Liver (tissue), 9 donors: ENCODE data around the gene ZNF496. TPM values are rescaled to one million over a fixed set of nuclear protein-coding genes. Genes with fewer than 3 reads are reported as not detected.

Experiments
- DNase-seq: peaks from one replicate; pipeline ENCODE4 v3.0.0-alpha.2; 2017; ENCODE audit warnings: low spot score
- H3K27ac ChIP-seq, 2 donors: one replicate each; pipeline ENCODE4 v1.7.0; 2013; ENCODE audit warnings: inconsistent platforms in 2 of 2, low read length in 2 of 2, control low read depth in 1 of 2, low read depth in 1 of 2, mild to moderate bottlenecking in 1 of 2
- H3K27me3 ChIP-seq, 4 donors: one replicate each; pipeline versions ENCODE4 v1.6.1 to v1.7.0; 2013; ENCODE audit warnings: low read length in 3 of 4, inconsistent platforms in 1 of 4, mild to moderate bottlenecking in 1 of 4, moderate library complexity in 1 of 4; ENCODE audit not compliant: control insufficient read depth in 4 of 4, insufficient read depth in 4 of 4
- H3K36me3 ChIP-seq, 4 donors: one replicate each; pipeline versions ENCODE4 v1.6.1 to v1.7.0; 2013; ENCODE audit warnings: low read length in 3 of 4, mild to moderate bottlenecking in 3 of 4, low read depth in 1 of 4, moderate library complexity in 1 of 4; ENCODE audit not compliant: control insufficient read depth in 4 of 4, insufficient read depth in 3 of 4
- H3K4me1 ChIP-seq, 4 donors: one replicate each; pipeline versions ENCODE4 v1.6.1 to v1.7.0; 2013; ENCODE audit warnings: low read length in 3 of 4, mild to moderate bottlenecking in 3 of 4, moderate library complexity in 1 of 4; ENCODE audit not compliant: control insufficient read depth in 4 of 4, insufficient read depth in 4 of 4
- H3K4me3 ChIP-seq, 3 donors: one replicate each; pipeline versions ENCODE4 v1.6.1 to v1.7.0; 2013; ENCODE audit warnings: low read length in 3 of 3, control low read depth in 1 of 3, low read depth in 1 of 3, mild to moderate bottlenecking in 1 of 3
- H3K9ac ChIP-seq, 2 donors: one replicate each; pipeline ENCODE4 v1.7.0; 2013; ENCODE audit warnings: low read length in 2 of 2, mild to moderate bottlenecking in 2 of 2, moderate library complexity in 2 of 2, control low read depth in 1 of 2, low read depth in 1 of 2
- H3K9me3 ChIP-seq, 4 donors: one replicate each; pipeline versions ENCODE4 v1.6.1 to v1.7.0; 2013; ENCODE audit warnings: low read length in 3 of 4; ENCODE audit not compliant: control insufficient read depth in 4 of 4
- ATF3 ChIP-seq: IDR thresholded peaks from 2 replicates; pipeline ENCODE4 v1.6.1; 2016; ENCODE audit warnings: antibody characterized with exemption
- CTCF ChIP-seq: fragments of 150-350 bp; IDR thresholded peaks from 2 replicates; pipeline ENCODE4 v1.5.1; 2017; ENCODE audit warnings: improper control_type of control experiment, low read depth, low read length; ENCODE audit not compliant: missing input control
- EGR1 ChIP-seq, 2 donors: IDR thresholded peaks; 2 replicates each; pipeline ENCODE4 v1.6.1; 2016 to 2018; ENCODE audit warnings: antibody characterized with exemption in 2 of 2, low read depth in 2 of 2
- FOXA1 ChIP-seq: IDR thresholded peaks from 2 replicates; pipeline ENCODE4 v1.6.1; 2016; ENCODE audit warnings: antibody characterized with exemption
- GABPA ChIP-seq, 2 donors: IDR thresholded peaks in 1 of 2; conservative IDR thresholded peaks in 1 of 2; 2 replicates each; pipeline ENCODE4 v1.6.1; 2016; ENCODE audit warnings: antibody characterized with exemption in 2 of 2, mild to moderate bottlenecking in 1 of 2, moderate library complexity in 1 of 2
- HNF4A ChIP-seq, 2 donors: conservative IDR thresholded peaks; 2 replicates each; pipeline ENCODE4 v1.6.1; 2016; ENCODE audit warnings: antibody characterized with exemption in 2 of 2, mild to moderate bottlenecking in 2 of 2
- HNF4G ChIP-seq: IDR thresholded peaks from 2 replicates; pipeline ENCODE4 v1.6.1; 2016; ENCODE audit warnings: antibody characterized with exemption
- JUND ChIP-seq, 2 donors: IDR thresholded peaks; 2 replicates each; pipeline ENCODE4 v1.6.1; 2016; ENCODE audit warnings: antibody characterized with exemption in 2 of 2
- MAX ChIP-seq: IDR thresholded peaks from 2 replicates; pipeline ENCODE4 v1.6.1; 2016; ENCODE audit warnings: antibody characterized with exemption
- NR2F2 ChIP-seq: IDR thresholded peaks from 2 replicates; pipeline ENCODE4 v1.6.1; 2016; ENCODE audit warnings: antibody characterized with exemption
- RAD21 ChIP-seq, 2 donors: IDR thresholded peaks; 2 replicates each; pipeline ENCODE4 v1.6.1; 2016; ENCODE audit warnings: antibody characterized with exemption in 2 of 2, mild to moderate bottlenecking in 2 of 2
- REST ChIP-seq: IDR thresholded peaks from 2 replicates; pipeline ENCODE4 v1.6.1; 2016; ENCODE audit warnings: antibody characterized with exemption, mild to moderate bottlenecking
- RXRA ChIP-seq, 2 donors: IDR thresholded peaks; 2 replicates each; pipeline ENCODE4 v1.6.1; 2017 to 2018; ENCODE audit warnings: antibody characterized with exemption in 2 of 2, mild to moderate bottlenecking in 1 of 2
- SP1 ChIP-seq: IDR thresholded peaks from 2 replicates; pipeline ENCODE4 v1.6.1; 2018; ENCODE audit warnings: antibody characterized with exemption, mild to moderate bottlenecking
- TAF1 ChIP-seq: conservative IDR thresholded peaks from 2 replicates; pipeline ENCODE4 v1.6.1; 2016; ENCODE audit warnings: antibody characterized with exemption, mild to moderate bottlenecking
- YY1 ChIP-seq: IDR thresholded peaks from 2 replicates; pipeline ENCODE4 v1.6.1; 2016; ENCODE audit warnings: antibody characterized with exemption, mild to moderate bottlenecking
- ZBTB33 ChIP-seq: IDR thresholded peaks from 2 replicates; pipeline ENCODE4 v1.6.1; 2016; ENCODE audit warnings: antibody characterized with exemption
- WGBS: extraction: QIAGEN DNeasy Blood & Tissue Kit; methylation state at CpG from one replicate; pipeline ENCODE4 v1.1.7; 2013; 5-methylcytosine and 5-hydroxymethylcytosine counted together
- polyA plus RNA-seq, 2 donors: library from polyadenylated mRNA; stranded (reverse) in 1 of 2; unstranded in 1 of 2; fragments of 200-250 nt in 1 of 2; fragments of >200 nt in 1 of 2; fragmentation: Nextera tagmentation in 1 of 2; extraction: Ambion mirVana in 1 of 2; gene quantifications; one replicate each; pipeline versions ENCODE4 v1.2.1 to v1.2.3, GENCODE V29; 2013 to 2015
- total RNA-seq, 2 donors: library from RNA; depleted of rRNA; stranded (reverse); fragments of >200 nt; gene quantifications; one replicate each; pipeline ENCODE4 v1.2.3, GENCODE V29; 2014
- donor health status: healthy.
- donor health status: healthy.
- donor health status: healthy.
- donor health status: healthy.
- donor health status: healthy.

The ZNF496 gene
- total and polyA plus RNA-seq, 4 donors, result 0.93 to 7.5 (median 4.7) TPM

GRCh38 chr1:247299723-247300381 is 31.8 kb downstream of the ZNF496 start:
- 96% methylated on average over 12 of the region's 12 CpGs for WGBS
- Histone ChIP-seq H3K36me3 (peaks cover 0 to 29% (median 6%) of the 10 kb centered on the region in 4 donors), H3K9me3 (no peaks in the 10 kb centered on the region), H3K9ac (no peak overlapping the region), H3K27ac (no peak overlapping the region), H3K4me3 (no peak overlapping the region), H3K4me1 (no peaks in the 10 kb centered on the region), H3K27me3 (no peaks in the 10 kb centered on the region)
- DNase-seq, result no peak
- TF ChIP-seq HNF4A (conservative IDR thresholded peaks at IDR 0.05) (no peak), FOXA1 (no peak), ATF3 (no peak), RAD21 (IDR thresholded peaks at IDR 0.05) (no peak), TAF1 (no peak), NR2F2 (no peak), SP1 (no peak), EGR1 (IDR thresholded peaks at IDR 0.05; ENCODE audit: low read depth in 2 of 2) (no peak), GABPA (IDR thresholded peaks at IDR 0.05 in 1 of 2, conservative IDR thresholded peaks at IDR 0.05 in 1 of 2) (no peak), RXRA (IDR thresholded peaks at IDR 0.05) (no peak), HNF4G (no peak), ZBTB33 (no peak)

GRCh38 chr1:247298701-247299100 is 33.0 kb downstream of the ZNF496 start:
- Histone ChIP-seq H3K27ac (no peak overlapping the region), H3K36me3 (peaks cover 0 to 25% (median 5%) of the 10 kb centered on the region in 4 donors), H3K9ac (no peak overlapping the region), H3K27me3 (no peaks in the 10 kb centered on the region), H3K4me3 (no peak overlapping the region), H3K9me3 (no peaks in the 10 kb centered on the region), H3K4me1 (no peaks in the 10 kb centered on the region)
- 76% methylated on average over 4 of the region's 4 CpGs for WGBS
- DNase-seq, result no peak
- TF ChIP-seq JUND (IDR thresholded peaks at IDR 0.05) (no peak), CTCF (no peak), HNF4A (conservative IDR thresholded peaks at IDR 0.05) (no peak), GABPA (IDR thresholded peaks at IDR 0.05 in 1 of 2, conservative IDR thresholded peaks at IDR 0.05 in 1 of 2) (no peak), FOXA1 (no peak), RAD21 (IDR thresholded peaks at IDR 0.05) (no peak), REST (no peak), YY1 (no peak), HNF4G (no peak), MAX (no peak), SP1 (no peak), TAF1 (no peak), RXRA (IDR thresholded peaks at IDR 0.05) (no peak)
